ENCODE measurements around the gene ZNF614. TPM values are rescaled to one million over a fixed set of nuclear protein-coding genes. Genes with fewer than 3 reads are reported as not detected.
"Not testable (repeated sequence)": the region's sequence is repeated elsewhere in the genome, so short reads cannot be mapped to it uniquely, and the experiment has no call there.

Gene ZNF614
- total RNA-seq, 4 donors from 2014 or later: 4.7 to 8.3 (median 6.0) TPM

DNA sequence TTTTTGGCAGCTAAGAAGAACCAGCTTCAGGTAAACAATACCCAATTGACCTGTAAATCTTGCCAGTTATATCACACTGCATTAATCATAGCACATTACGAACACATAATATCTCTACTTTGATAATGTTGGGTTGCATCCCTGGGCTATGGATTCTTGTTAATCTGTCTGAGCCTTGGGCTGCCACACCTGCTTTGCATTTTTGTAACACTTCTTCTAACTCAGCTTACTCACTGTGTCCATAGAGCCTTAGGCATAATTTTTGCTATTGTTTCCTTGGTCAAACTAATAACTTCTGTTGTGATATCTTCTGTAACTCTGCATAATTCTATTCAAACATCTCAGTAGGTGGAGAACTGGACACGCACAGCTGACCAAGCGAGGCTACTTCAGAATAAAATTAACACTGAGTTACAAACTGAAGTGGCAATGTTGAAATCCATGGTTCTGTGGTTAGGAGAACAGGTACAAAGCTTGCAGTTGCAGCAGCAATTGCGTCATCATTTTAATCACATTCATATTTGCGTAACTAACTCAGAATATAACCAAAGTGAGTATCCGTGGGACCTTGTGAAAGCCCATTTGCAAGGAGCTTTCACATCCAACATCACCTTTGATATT, 48.0 kb downstream of the ZNF614 start:
- no peak overlapping the region for H3K4me3 ChIP-seq
- peaks cover 0 to 99% (median 38%) of the 10 kb centered on the region in 4 donors for H3K9me3 ChIP-seq
- H3K27me3 ChIP-seq: no peaks in the 10 kb centered on the region
- TF ChIP-seq POLR2A (IDR thresholded peaks at IDR 0.05) (no peak), EP300 (IDR thresholded peaks at IDR 0.05) (no peak)
- TF ChIP-seq, protein P1, sequence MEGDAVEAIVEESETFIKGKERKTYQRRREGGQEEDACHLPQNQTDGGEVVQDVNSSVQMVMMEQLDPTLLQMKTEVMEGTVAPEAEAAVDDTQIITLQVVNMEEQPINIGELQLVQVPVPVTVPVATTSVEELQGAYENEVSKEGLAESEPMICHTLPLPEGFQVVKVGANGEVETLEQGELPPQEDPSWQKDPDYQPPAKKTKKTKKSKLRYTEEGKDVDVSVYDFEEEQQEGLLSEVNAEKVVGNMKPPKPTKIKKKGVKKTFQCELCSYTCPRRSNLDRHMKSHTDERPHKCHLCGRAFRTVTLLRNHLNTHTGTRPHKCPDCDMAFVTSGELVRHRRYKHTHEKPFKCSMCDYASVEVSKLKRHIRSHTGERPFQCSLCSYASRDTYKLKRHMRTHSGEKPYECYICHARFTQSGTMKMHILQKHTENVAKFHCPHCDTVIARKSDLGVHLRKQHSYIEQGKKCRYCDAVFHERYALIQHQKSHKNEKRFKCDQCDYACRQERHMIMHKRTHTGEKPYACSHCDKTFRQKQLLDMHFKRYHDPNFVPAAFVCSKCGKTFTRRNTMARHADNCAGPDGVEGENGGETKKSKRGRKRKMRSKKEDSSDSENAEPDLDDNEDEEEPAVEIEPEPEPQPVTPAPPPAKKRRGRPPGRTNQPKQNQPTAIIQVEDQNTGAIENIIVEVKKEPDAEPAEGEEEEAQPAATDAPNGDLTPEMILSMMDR (IDR thresholded peaks at IDR 0.05): no peak
- H3K4me1 ChIP-seq: peaks cover 0 to 6% (median 2%) of the 10 kb centered on the region in 4 donors
- 95 to 96% methylated on average over 6 of the region's 6 CpGs for WGBS, 2 donors
- H3K36me3 ChIP-seq: peaks cover 0 to 96% (median 3%) of the 10 kb centered on the region in 3 donors
- H3K27ac ChIP-seq: no peak overlapping the region
- DNase-seq (ENCODE audit: low spot score in 2 of 2): no peak

DNA sequence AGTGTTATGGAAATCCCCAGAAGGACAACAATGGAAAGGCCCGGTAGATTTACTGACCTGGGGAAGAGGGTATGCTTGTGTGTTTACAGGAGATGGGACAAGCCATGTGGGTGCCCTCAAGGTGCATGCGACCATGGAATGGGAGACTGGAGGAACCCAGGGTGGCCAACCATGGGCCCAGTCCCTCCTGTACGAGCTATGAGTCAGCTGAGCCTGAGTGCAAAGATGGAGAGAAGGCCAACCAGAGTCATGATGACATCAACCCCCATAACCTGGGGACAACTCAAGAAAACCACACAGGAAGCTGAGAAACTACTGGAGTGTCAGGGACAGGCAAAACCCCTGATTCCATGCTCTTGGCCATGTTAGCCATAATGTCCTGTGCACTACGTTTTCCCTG, 49.3 kb downstream of the ZNF614 start:
- Histone ChIP-seq H3K36me3 (peaks cover 3 to 100% (median 12%) of the 10 kb centered on the region in 3 donors), H3K27ac (no peak overlapping the region), H3K27me3 (no peaks in the 10 kb centered on the region), H3K4me3 (no peak overlapping the region), H3K9me3 (peaks cover 0 to 100% (median 45%) of the 10 kb centered on the region in 4 donors), H3K4me1 (no peaks in the 10 kb centered on the region)
- TF ChIP-seq, protein P1 (IDR thresholded peaks at IDR 0.05): no peak
- TF ChIP-seq EP300 (IDR thresholded peaks at IDR 0.05) (no peak), POLR2A (IDR thresholded peaks at IDR 0.05) (no peak)
- DNase-seq (ENCODE audit: low spot score in 2 of 2): no peak
- 94 to 99% methylated on average over 4 of the region's 4 CpGs for WGBS, 2 donors

DNA sequence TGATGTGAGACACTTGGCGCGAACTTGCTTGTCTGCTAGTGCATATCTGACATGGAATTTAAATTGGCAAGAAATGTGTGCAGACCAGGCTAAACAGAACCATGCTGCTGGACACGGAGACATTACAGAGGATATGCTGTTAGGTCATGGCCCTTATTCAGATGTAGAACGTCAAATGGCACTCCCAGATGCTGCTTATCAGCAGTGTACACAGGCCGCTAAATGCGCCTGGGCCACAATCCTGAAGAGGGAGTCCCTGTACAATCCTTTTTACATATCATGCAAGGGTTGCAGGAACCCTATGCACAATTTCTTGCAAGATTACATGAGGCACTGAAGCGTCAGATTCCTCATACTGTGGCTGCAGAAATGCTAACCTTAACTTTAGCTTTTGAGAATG, 50.8 kb downstream of the ZNF614 start:
- Histone ChIP-seq H3K27me3 (no peaks in the 10 kb centered on the region), H3K9me3 (peaks cover 6 to 100% (median 53%) of the 10 kb centered on the region in 4 donors), H3K27ac (no peak overlapping the region), H3K4me3 (no peak overlapping the region), H3K36me3 (peaks cover 10 to 100% (median 27%) of the 10 kb centered on the region in 3 donors), H3K4me1 (no peaks in the 10 kb centered on the region)
- WGBS, 2 donors: 82 to 95% methylated on average over 7 of the region's 7 CpGs
- TF ChIP-seq EP300 (IDR thresholded peaks at IDR 0.05): no peak
- TF ChIP-seq, protein P1 (IDR thresholded peaks at IDR 0.05): no peak
- no peak for TF ChIP-seq POLR2A (IDR thresholded peaks at IDR 0.05)
- no peak for DNase-seq (ENCODE audit: low spot score in 2 of 2)

DNA sequence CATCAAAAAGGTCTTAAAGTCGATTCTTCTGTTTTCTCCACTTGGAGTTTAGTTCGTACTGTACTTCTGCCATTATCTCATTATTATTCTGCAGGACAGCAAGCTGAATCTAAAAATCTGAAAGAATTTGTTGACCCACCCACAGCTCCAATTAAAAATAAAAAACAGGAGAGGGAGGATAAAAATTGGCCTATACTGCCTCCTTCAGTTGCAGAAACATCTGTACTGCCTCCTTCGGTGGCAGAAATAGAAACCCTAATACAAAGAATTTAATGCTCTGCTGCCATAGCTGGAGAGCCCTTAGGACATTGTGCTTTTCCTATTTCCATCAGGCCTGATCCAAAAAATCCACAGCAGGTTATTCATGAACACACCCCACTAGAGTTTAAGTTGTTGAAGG, 51.3 kb downstream of the ZNF614 start:
- H3K36me3 ChIP-seq: peaks cover 10 to 100% (median 32%) of the 10 kb centered on the region in 3 donors
- no peak overlapping the region for H3K4me3 ChIP-seq
- H3K27ac ChIP-seq: no peak overlapping the region
- no peaks in the 10 kb centered on the region for H3K4me1 ChIP-seq
- no peak for DNase-seq (ENCODE audit: low spot score in 2 of 2)
- no peak for TF ChIP-seq POLR2A (IDR thresholded peaks at IDR 0.05)
- TF ChIP-seq, protein P1 (IDR thresholded peaks at IDR 0.05): no peak
- no peak for TF ChIP-seq EP300 (IDR thresholded peaks at IDR 0.05)
- 89 to 94% methylated on average over 3 of the region's 3 CpGs for WGBS, 2 donors
- peaks cover 6 to 100% (median 54%) of the 10 kb centered on the region in 4 donors for H3K9me3 ChIP-seq
- H3K27me3 ChIP-seq: no peaks in the 10 kb centered on the region

DNA sequence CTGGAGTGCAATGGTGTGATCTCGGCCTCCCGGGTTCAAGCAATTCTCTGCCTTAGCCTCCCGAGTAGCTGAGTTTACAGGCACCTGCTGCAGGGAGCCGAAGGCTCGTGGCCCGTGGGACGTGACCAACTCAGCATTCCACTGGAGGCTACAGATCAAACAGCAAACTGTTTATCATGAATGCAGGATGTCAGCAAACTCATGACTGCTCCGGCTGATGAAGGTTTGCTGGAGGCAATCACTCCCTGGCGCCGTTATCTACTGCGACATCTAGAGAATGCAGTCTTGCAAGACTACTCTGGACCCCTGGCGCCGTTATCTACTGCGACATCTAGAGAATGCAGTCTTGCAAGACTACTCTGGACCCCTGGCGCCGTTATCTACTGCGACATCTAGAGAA, 52.4 kb downstream of the ZNF614 start:
- peaks cover 11 to 100% (median 43%) of the 10 kb centered on the region in 3 donors for H3K36me3 ChIP-seq

More for the DNA sequence above, 52.4 kb downstream of the ZNF614 start:
- H3K4me1 ChIP-seq; H3K27me3 ChIP-seq; H3K27ac ChIP-seq; H3K4me3 ChIP-seq; DNase-seq (ENCODE audit: low spot score in 2 of 2): not testable (repeated sequence)
- peaks cover 10 to 100% (median 59%) of the 10 kb centered on the region in 4 donors for H3K9me3 ChIP-seq
- WGBS, 2 donors: 94 to 97% methylated on average over 17 of the region's 17 CpGs

Measured in tibial nerve (tissue), 4 donors.